Mesodermal cell (in vitro differentiated cells): ENCODE data around the gene ZCCHC24.

Experiments
- H3K27ac ChIP-seq: 2 replicates; pipeline ENCODE4 v1.7.0; 2013; ENCODE audit warnings: mild to moderate bottlenecking, low read depth, low read length, moderate library complexity; ENCODE audit not compliant: severe bottlenecking
- H3K36me3 ChIP-seq: 2 replicates; pipeline ENCODE4 v1.7.1; 2013; ENCODE audit warnings: mild to moderate bottlenecking, low read length, moderate library complexity; ENCODE audit not compliant: control insufficient read depth, insufficient read depth
- H3K4me1 ChIP-seq: one replicate; pipeline ENCODE4 v1.7.1; 2013; ENCODE audit warnings: mild to moderate bottlenecking, low read length; ENCODE audit not compliant: insufficient read depth, control insufficient read depth, poor library complexity, severe bottlenecking
- H3K4me3 ChIP-seq: 2 replicates; pipeline ENCODE4 v1.7.0; 2013; ENCODE audit warnings: low read length, control low read depth, mild to moderate bottlenecking; ENCODE audit not compliant: insufficient read depth, poor library complexity, severe bottlenecking; ENCODE audit errors: extremely low read depth
- H3K9me3 ChIP-seq: 2 replicates; pipeline ENCODE4 v1.7.1; 2013; ENCODE audit warnings: mild to moderate bottlenecking, low read length, moderate library complexity; ENCODE audit not compliant: control insufficient read depth
- WGBS, 2 experiments: methylation state at CpG; one replicate each; pipeline ENCODE4 v1.1.5; 2013; ENCODE audit warnings: missing lambda C conversion rate in 2 of 2; ENCODE audit not compliant: insufficient coverage in 2 of 2; 5-methylcytosine and 5-hydroxymethylcytosine counted together

The ZCCHC24 gene

GRCh38 chr10:79386637-79387465, 58.6 kb downstream of the ZCCHC24 start:
- Histone ChIP-seq H3K27ac (no peak overlapping the region), H3K4me1 (peaks cover 19% of the 10 kb centered on the region), H3K4me3 (no peak overlapping the region), H3K36me3 (peaks cover 53% of the 10 kb centered on the region), H3K9me3 (no peaks in the 10 kb centered on the region)
- 88 to 91% methylated on average over 21 of the region's 24 CpGs for WGBS, 2 experiments

GRCh38 chr10:79385804-79386531, 59.5 kb downstream of the ZCCHC24 start:
- WGBS, 2 experiments: 85 to 86% methylated on average over 21 to 27 of the region's 28 CpGs
- H3K4me1 ChIP-seq: peaks cover 17% of the 10 kb centered on the region

GRCh38 chr10:79385392-79385795, 60.0 kb downstream of the ZCCHC24 start:
- Histone ChIP-seq H3K27ac (no peak overlapping the region), H3K4me3 (no peak overlapping the region), H3K4me1 (peaks cover 22% of the 10 kb centered on the region), H3K9me3 (no peaks in the 10 kb centered on the region), H3K36me3 (peaks cover 48% of the 10 kb centered on the region)
- WGBS, 2 experiments: 90 to 100% methylated on average over 6 to 7 of the region's 9 CpGs

More at GRCh38 chr10:79385804-79386531, 59.5 kb downstream of the ZCCHC24 start:
- Histone ChIP-seq H3K27ac (no peak overlapping the region), H3K9me3 (no peaks in the 10 kb centered on the region), H3K36me3 (peaks cover 50% of the 10 kb centered on the region), H3K4me3 (no peak overlapping the region)

- Histone ChIP-seq H3K4me3 (no peak overlapping the region), H3K36me3 (peaks cover 43% of the 10 kb centered on the region), H3K9me3 (no peaks in the 10 kb centered on the region), H3K27ac (no peak overlapping the region), H3K4me1 (peaks cover 27% of the 10 kb centered on the region)
- 97 to 100% methylated on average over 6 to 10 of the region's 14 CpGs for WGBS, 2 experiments
These were observed 60.5 kb downstream of the ZCCHC24 start for GRCh38 chr10:79384773-79385391.

GRCh38 chr10:79383974-79384606, 61.3 kb downstream of the ZCCHC24 start:
- Histone ChIP-seq H3K27ac (no peak overlapping the region), H3K4me1 (peaks cover 30% of the 10 kb centered on the region), H3K9me3 (no peaks in the 10 kb centered on the region), H3K4me3 (no peak overlapping the region), H3K36me3 (peaks cover 35% of the 10 kb centered on the region)
- 95 to 98% methylated on average over 12 of the region's 12 CpGs for WGBS, 2 experiments

GRCh38 chr10:79382491-79382941, 62.9 kb downstream of the ZCCHC24 start:
- Histone ChIP-seq H3K27ac (peak overlapping the region; percentile 41), H3K4me1 (peaks cover 30% of the 10 kb centered on the region), H3K9me3 (no peaks in the 10 kb centered on the region), H3K36me3 (peaks cover 22% of the 10 kb centered on the region), H3K4me3 (no peak overlapping the region)
- 77 to 78% methylated on average over 16 to 17 of the region's 18 CpGs for WGBS, 2 experiments

GRCh38 chr10:79381804-79382221, 63.6 kb downstream of the ZCCHC24 start:
- Histone ChIP-seq H3K9me3 (no peaks in the 10 kb centered on the region), H3K4me1 (peaks cover 30% of the 10 kb centered on the region), H3K36me3 (peaks cover 17% of the 10 kb centered on the region), H3K27ac (peak overlapping the region; percentile 41), H3K4me3 (no peak overlapping the region)
- 37 to 57% methylated on average over 8 to 10 of the region's 11 CpGs for WGBS, 2 experiments

- WGBS, 2 experiments: 89 to 92% methylated on average over 5 to 7 of the region's 9 CpGs
- Histone ChIP-seq H3K9me3 (no peaks in the 10 kb centered on the region), H3K4me1 (peaks cover 30% of the 10 kb centered on the region), H3K36me3 (peaks cover 11% of the 10 kb centered on the region), H3K27ac (no peak overlapping the region), H3K4me3 (no peak overlapping the region)
These were observed 64.3 kb downstream of the ZCCHC24 start for GRCh38 chr10:79380946-79381721.

- 85 to 94% methylated on average over 7 to 13 of the region's 14 CpGs for WGBS, 2 experiments
- Histone ChIP-seq H3K4me3 (no peak overlapping the region), H3K36me3 (peaks cover 6% of the 10 kb centered on the region), H3K9me3 (no peaks in the 10 kb centered on the region), H3K4me1 (peaks cover 35% of the 10 kb centered on the region), H3K27ac (no peak overlapping the region)
These were observed 65.1 kb downstream of the ZCCHC24 start for GRCh38 chr10:79380125-79380945.
